Neural cell (in vitro differentiated cells): ENCODE measurements around the gene DNAH3. TPM values are rescaled to one million over a fixed set of nuclear protein-coding genes. Genes with fewer than 3 reads are reported as not detected.

ENCODE experiments used
- H2AFZ ChIP-seq: fragments of 200-600, 300-800 bp; sonication (generic), shearing (Covaris generic); 2 replicates; pipeline ENCODE4 v1.6.0; 2014; ENCODE audit warnings: low read depth, mild to moderate bottlenecking, antibody characterized with exemption, low read length, moderate library complexity
- H3F3A ChIP-seq: fragments of 200-600 bp; shearing (Covaris generic); 2 replicates; pipeline ENCODE4 v1.6.1; 2016; ENCODE audit warnings: mild to moderate bottlenecking, moderate library complexity, mixed read lengths, antibody characterized with exemption, low read length; ENCODE audit not compliant: insufficient read depth, poor library complexity, severe bottlenecking
- H3K27ac ChIP-seq: fragments of 200-600, 300-800 bp; sonication (generic), shearing (Covaris generic); 2 replicates; pipeline ENCODE4 v1.5.1; 2014; ENCODE audit warnings: mild to moderate bottlenecking, low read length, moderate library complexity
- H3K27me3 ChIP-seq: fragments of 300-800, 200-600 bp; sonication (generic), shearing (Covaris generic); 2 replicates; pipeline ENCODE4 v1.6.0; 2014; ENCODE audit warnings: mild to moderate bottlenecking, low read depth, low read length, moderate library complexity; ENCODE audit not compliant: insufficient read depth
- H3K36me3 ChIP-seq: fragments of 300-800, 200-600 bp; sonication (generic), shearing (Covaris generic); 2 replicates; pipeline ENCODE4 v1.5.1; 2014; ENCODE audit warnings: mild to moderate bottlenecking, antibody characterized with exemption, low read length, moderate library complexity; ENCODE audit not compliant: insufficient read depth
- H3K4me2 ChIP-seq: fragments of 300-800, 200-600 bp; sonication (generic), shearing (Covaris generic); 2 replicates; pipeline ENCODE4 v1.6.0; 2014; ENCODE audit warnings: mild to moderate bottlenecking, low read length
- H3K4me3 ChIP-seq: fragments of 300-800, 200-600 bp; sonication (generic), shearing (Covaris generic); 2 replicates; pipeline ENCODE4 v1.5.1; 2014; ENCODE audit warnings: mild to moderate bottlenecking, low read length, moderate library complexity
- H3K79me2 ChIP-seq: fragments of 200-600 bp; shearing (Covaris generic); replicated peaks from 2 replicates; pipeline ENCODE4 v1.6.0; 2014; ENCODE audit warnings: mild to moderate bottlenecking, low read length, moderate library complexity; ENCODE audit not compliant: insufficient read depth
- H3K9ac ChIP-seq: fragments of 300-800, 200-600 bp; sonication (generic), shearing (Covaris generic); 2 replicates; pipeline ENCODE4 v1.6.1; 2016; ENCODE audit warnings: mild to moderate bottlenecking, low read length, mixed read lengths
- H3K9me2 ChIP-seq: fragments of 200-600 bp; shearing (Covaris generic); 2 replicates; pipeline ENCODE4 v1.6.1; 2016; ENCODE audit warnings: mild to moderate bottlenecking, low read length, mixed read lengths; ENCODE audit not compliant: insufficient read depth
- H3K9me3 ChIP-seq: fragments of 200-600, 300-800 bp; sonication (generic), shearing (Covaris generic); 2 replicates; pipeline ENCODE4 v1.6.1; 2016; ENCODE audit warnings: mild to moderate bottlenecking, mixed run types, low read length, moderate library complexity, mixed read lengths
- H4K20me1 ChIP-seq: fragments of 200-600 bp; shearing (Covaris generic); 2 replicates; pipeline ENCODE4 v1.6.1; 2016; ENCODE audit warnings: mild to moderate bottlenecking, mixed run types; ENCODE audit not compliant: insufficient read depth
- EZH2 ChIP-seq: fragments of 200-600, 300-800 bp; shearing (Covaris generic), sonication (generic); IDR thresholded peaks from 2 replicates; pipeline ENCODE4 v1.6.1; 2014; ENCODE audit warnings: antibody characterized with exemption, low read length, borderline replicate concordance, mild to moderate bottlenecking; ENCODE audit not compliant: insufficient read depth, poor library complexity, severe bottlenecking
- MXI1 ChIP-seq: fragments of 450-650 bp; conservative IDR thresholded peaks from 2 replicates; pipeline ENCODE4 v1.6.1; 2014; ENCODE audit warnings: antibody characterized with exemption, mild to moderate bottlenecking; ENCODE audit not compliant: poor library complexity, severe bottlenecking
- POLR2AphosphoS5 ChIP-seq: IDR thresholded peaks from 2 replicates; pipeline ENCODE4 v1.6.1; 2012
- RAD21 ChIP-seq: fragments of 450-650 bp; conservative IDR thresholded peaks from 2 replicates; pipeline ENCODE4 v1.6.1; 2014; ENCODE audit warnings: antibody characterized with exemption, mild to moderate bottlenecking, moderate library complexity
- SMC3 ChIP-seq: fragments of 450-650 bp; conservative IDR thresholded peaks from 2 replicates; pipeline ENCODE4 v1.6.1; 2014; ENCODE audit warnings: antibody characterized with exemption, mild to moderate bottlenecking, moderate library complexity; ENCODE audit not compliant: poor library complexity
- TAF1 ChIP-seq: IDR thresholded peaks from 2 replicates; pipeline ENCODE4 v1.6.1; 2012; ENCODE audit warnings: low read depth
- polyA plus RNA-seq: library from polyadenylated mRNA; depleted of rRNA; stranded (reverse); fragments of >200 nt; gene quantifications from 2 replicates; pipeline ENCODE4 v1.2.3, GENCODE V29; 2014
- TF ChIP-seq, protein P1 (sequence below): fragments of 450-650 bp; IDR thresholded peaks from 2 replicates; pipeline ENCODE4 v1.5.1; 2014; ENCODE audit warnings: antibody characterized with exemption, mild to moderate bottlenecking, moderate library complexity; ENCODE audit not compliant: poor library complexity, severe bottlenecking
- TF ChIP-seq, protein P2 (sequence below): IDR thresholded peaks from 2 replicates; pipeline ENCODE4 v1.6.1; 2012; ENCODE audit warnings: borderline replicate concordance

DNAH3 gene
- polyA plus RNA-seq, 1 donor from 2014 or later: 0.06 TPM

DNA sequence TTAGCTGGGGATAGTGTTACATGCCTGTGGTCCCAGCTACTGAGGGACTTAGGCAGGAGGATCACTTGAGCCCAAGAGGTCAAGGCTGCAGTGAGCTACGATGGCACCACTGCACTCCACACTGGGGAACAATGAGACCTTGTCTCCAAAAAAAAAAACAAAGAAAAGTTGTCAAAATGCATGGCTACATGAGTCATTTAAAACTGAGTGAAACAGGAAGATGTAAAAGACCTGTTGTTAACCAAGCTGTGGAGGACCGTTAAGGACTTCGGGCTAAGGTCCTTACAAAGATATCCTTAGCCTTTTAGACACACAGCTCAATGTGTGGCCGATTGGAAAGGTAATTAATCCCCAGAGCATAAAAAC is 35.7 kb upstream of the DNAH3 start:
- TF ChIP-seq RAD21 (no peak), TAF1 (no peak), MXI1 (no peak), POLR2AphosphoS5 (no peak)
- TF ChIP-seq, protein P1, sequence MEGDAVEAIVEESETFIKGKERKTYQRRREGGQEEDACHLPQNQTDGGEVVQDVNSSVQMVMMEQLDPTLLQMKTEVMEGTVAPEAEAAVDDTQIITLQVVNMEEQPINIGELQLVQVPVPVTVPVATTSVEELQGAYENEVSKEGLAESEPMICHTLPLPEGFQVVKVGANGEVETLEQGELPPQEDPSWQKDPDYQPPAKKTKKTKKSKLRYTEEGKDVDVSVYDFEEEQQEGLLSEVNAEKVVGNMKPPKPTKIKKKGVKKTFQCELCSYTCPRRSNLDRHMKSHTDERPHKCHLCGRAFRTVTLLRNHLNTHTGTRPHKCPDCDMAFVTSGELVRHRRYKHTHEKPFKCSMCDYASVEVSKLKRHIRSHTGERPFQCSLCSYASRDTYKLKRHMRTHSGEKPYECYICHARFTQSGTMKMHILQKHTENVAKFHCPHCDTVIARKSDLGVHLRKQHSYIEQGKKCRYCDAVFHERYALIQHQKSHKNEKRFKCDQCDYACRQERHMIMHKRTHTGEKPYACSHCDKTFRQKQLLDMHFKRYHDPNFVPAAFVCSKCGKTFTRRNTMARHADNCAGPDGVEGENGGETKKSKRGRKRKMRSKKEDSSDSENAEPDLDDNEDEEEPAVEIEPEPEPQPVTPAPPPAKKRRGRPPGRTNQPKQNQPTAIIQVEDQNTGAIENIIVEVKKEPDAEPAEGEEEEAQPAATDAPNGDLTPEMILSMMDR: no peak
- no peaks in the 10 kb centered on the region for H4K20me1 ChIP-seq
- no peak overlapping the region for H2AFZ ChIP-seq
- H3K27ac ChIP-seq: no peak overlapping the region
- no peaks in the 10 kb centered on the region for H3F3A ChIP-seq
- H3K9me3 ChIP-seq: peaks cover 7% of the 10 kb centered on the region
- no peaks in the 10 kb centered on the region for H3K36me3 ChIP-seq
- no peak overlapping the region for H3K9ac ChIP-seq
- no peaks in the 10 kb centered on the region for H3K9me2 ChIP-seq
- H3K4me2 ChIP-seq: no peak overlapping the region
- no peaks in the 10 kb centered on the region for H3K79me2 ChIP-seq
- no peaks in the 10 kb centered on the region for H3K27me3 ChIP-seq
- no peak overlapping the region for H3K4me3 ChIP-seq

DNA sequence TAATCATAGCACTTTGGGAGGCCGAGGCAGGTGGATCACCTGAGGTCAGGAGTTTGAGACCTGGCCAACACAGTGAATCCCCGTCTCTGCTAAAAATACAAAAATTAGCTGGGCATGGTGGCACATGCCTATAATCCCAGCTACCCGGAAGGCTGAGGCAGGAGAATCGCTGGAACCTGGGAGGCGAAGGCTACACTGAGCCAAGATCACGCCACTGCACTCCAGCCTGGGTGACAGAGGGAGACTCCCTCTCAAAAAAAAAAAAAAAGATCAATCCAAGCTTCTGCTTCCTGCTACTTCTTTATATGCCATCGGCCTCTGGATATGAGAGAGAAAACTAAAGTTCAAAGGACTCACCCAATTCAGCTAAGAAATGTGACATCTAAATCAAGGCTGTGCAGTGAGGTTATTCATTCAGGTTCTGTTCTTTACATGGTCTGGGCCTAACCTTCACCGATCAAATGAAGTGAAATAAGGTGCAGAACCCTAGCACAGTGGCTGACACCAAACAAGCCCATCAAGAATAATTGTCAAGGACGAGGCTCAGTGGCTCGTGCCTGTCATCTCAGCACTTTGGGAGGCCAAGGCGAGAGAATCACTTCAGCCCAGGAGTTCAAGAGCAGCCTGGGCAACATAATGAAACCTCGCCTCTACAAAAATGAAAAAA is 35.1 kb upstream of the DNAH3 start:
- no peak overlapping the region for H3K4me2 ChIP-seq

More for the DNA sequence above, 35.1 kb upstream of the DNAH3 start:
- no peak overlapping the region for H3K27ac ChIP-seq
- no peaks in the 10 kb centered on the region for H3K27me3 ChIP-seq
- H3F3A ChIP-seq: no peaks in the 10 kb centered on the region
- peaks cover 7% of the 10 kb centered on the region for H3K9me3 ChIP-seq
- no peaks in the 10 kb centered on the region for H4K20me1 ChIP-seq
- TF ChIP-seq SMC3: no peak
- TF ChIP-seq, protein P1: no peak
- TF ChIP-seq RAD21: no peak
- no peak for TF ChIP-seq EZH2
- no peak for TF ChIP-seq MXI1
- TF ChIP-seq, protein P2, sequence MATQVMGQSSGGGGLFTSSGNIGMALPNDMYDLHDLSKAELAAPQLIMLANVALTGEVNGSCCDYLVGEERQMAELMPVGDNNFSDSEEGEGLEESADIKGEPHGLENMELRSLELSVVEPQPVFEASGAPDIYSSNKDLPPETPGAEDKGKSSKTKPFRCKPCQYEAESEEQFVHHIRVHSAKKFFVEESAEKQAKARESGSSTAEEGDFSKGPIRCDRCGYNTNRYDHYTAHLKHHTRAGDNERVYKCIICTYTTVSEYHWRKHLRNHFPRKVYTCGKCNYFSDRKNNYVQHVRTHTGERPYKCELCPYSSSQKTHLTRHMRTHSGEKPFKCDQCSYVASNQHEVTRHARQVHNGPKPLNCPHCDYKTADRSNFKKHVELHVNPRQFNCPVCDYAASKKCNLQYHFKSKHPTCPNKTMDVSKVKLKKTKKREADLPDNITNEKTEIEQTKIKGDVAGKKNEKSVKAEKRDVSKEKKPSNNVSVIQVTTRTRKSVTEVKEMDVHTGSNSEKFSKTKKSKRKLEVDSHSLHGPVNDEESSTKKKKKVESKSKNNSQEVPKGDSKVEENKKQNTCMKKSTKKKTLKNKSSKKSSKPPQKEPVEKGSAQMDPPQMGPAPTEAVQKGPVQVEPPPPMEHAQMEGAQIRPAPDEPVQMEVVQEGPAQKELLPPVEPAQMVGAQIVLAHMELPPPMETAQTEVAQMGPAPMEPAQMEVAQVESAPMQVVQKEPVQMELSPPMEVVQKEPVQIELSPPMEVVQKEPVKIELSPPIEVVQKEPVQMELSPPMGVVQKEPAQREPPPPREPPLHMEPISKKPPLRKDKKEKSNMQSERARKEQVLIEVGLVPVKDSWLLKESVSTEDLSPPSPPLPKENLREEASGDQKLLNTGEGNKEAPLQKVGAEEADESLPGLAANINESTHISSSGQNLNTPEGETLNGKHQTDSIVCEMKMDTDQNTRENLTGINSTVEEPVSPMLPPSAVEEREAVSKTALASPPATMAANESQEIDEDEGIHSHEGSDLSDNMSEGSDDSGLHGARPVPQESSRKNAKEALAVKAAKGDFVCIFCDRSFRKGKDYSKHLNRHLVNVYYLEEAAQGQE: no peak
- H3K79me2 ChIP-seq: no peaks in the 10 kb centered on the region
- H3K4me3 ChIP-seq: no peak overlapping the region
- no peak overlapping the region for H3K9ac ChIP-seq
- H2AFZ ChIP-seq: no peak overlapping the region
- H3K36me3 ChIP-seq: no peaks in the 10 kb centered on the region
- no peaks in the 10 kb centered on the region for H3K9me2 ChIP-seq
